Measurements from ENCODE around the gene CEACAM8. TPM values are rescaled to one million over a fixed set of nuclear protein-coding genes. Genes with fewer than 3 reads are reported as not detected.
"Not testable (repeated sequence)": the region's sequence is repeated elsewhere in the genome, so short reads cannot be mapped to it uniquely, and the experiment has no call there.

CEACAM8 gene
- not detected for total RNA-seq

DNA sequence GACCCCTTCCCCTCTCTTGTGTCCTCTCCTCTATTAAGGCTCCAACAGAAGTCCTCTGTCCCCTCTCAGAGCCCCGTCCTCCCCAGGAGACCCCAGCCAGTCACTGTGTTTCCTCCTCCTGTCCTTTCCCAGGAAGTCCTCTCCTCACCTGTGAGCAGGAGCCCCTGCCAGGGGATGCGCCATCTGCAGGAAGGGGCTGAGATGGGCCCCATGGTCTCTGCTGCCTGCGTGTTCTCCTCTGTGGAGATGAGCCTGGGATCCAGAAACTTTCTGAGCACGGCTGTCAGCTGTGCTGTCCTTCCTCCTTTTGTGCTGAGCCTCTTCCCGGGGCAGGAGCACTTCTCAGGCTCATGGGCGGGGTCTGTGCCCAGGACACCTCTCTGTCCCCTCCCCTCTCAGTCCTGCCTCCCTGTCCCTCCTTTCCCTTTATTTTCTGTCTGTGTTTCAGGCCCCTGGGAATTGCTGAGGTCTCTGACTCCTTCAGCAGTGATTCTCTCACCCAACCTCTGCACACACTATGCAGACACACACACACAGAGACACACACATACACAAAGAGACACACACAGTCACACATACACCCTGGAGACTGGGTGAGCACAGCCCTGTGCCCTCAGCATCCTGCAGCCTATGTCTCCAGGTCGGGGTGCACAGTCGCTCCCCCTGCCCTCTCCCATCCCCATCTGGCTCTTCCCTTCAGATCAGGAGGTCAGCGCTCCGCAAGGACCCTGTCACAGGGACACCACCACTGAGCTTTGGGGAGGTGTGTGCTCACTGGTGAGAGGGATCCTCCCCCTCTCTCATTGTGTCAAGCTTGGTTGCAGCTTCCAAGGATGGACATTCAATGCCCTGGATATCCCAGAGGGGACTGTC is at the start of gene CEACAM8:
Gene CEACAM8, minus strand, starts transcription at position 308 of the 873 bp plus-strand sequence. Its CDS starts 96 bp downstream, at position 212.
- no peak for DNase-seq

DNA sequence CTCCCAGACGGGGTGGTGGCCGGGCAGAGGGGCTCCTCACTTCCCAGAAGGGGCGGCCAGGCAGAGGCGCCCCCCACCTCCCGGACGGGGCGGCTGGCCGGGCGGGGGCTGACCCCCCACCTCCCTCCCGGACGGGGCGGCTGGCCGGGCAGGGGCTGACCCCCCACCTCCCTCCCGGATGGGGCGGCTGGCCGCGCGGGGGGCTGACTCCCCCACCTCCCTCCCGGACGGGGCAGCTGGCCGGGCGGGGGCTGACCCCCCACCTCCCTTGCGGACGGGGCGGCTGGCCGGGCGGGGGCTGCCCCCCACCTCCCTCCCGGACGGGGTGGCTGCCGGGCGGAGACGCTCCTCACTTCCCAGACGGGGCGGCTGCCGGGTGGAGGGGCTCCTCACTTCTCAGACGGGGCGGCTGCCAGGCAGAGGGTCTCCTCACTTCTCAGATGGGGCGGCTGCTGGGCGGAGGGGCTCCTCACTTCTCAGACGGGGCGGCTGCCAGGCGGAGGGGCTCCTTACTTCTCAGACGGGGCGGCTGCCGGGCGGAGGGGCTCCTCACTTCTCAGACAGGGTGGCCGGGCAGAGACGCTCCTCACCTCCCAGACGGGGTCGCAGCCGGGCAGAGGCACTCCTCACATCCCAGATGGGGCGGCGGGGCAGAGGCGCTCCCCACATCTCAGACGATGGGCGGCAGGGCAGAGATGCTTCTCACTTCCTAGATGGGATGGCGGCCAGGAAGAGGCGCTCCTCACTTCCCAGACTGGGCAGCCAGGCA is 44.8 kb upstream of the CEACAM8 start:
- DNase-seq, result not testable (repeated sequence)

DNA sequence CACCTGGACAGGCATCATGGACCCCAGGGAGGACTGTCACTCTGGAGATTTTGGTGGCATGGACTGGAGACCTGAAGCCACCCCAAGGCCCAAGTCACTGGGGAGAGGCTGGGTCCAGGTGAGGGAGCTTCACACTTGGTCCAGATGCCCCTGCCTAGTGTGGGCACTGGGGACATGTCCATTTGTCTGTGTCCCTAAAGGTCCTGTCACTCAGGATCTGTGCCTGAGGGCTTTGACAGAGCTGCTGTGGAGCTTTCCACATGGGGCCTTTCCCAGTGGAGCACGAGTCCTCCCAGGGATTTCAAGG is 40.5 kb upstream of the CEACAM8 start:
- DNase-seq, result no peak

DNA sequence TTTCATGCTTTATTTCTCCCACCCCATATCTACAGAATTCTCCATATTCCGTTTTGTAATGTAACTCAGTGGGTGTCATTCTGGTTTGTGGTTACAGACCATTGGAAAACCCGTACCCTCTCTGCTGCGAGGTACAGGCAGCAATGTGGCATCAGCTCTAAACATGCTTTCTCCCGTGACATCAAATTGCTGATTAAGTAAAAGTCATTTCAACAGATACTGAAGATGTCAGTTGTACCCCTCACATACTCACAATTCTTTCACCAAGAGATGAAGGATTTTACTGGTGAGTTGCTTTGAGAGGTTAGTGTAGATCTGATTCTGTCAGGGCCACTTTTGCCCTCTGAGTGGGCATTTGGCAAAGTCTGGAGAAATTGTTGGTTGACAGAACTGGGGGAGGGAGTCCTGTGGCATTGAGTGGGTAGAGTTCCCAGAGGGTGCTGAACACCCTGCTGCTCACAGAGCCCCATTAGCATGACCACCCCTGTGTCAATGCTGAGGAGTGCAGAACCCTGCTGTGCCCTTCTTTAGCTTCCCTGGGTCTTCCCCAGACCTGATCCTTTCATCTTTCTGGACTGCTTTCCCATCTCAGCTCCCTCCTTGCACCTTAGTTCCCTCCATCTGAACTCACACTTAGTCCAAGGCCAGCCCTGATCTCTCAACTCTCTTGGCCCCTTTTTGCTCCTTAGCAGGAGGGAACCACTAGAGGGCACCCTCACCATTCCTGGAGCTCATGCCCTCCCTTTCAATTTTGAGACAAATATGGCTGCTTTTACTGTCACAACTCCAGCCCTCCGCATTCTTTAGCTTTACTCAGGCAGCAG is 39.9 kb upstream of the CEACAM8 start:
- DNase-seq, result peak; percentile 6

DNA sequence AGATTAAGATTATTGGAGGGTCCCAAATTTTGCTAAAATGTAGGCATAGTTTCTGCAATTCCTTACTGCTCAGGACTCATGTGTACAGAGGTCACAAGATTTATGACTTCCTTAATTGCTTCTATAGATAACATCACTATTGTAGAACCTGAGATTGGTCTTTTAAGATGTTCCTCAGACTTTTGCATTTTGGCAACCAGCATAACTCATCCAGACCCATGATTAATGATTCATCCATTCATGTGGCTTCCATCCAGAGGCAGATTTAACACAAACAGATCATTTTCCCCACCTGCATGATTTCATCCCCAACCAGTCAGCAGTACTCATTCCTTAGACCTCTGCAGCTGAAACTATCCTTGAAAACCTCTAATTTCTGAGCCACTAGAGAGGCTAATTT is 34.5 kb upstream of the CEACAM8 start:
- DNase-seq, result no peak

DNA sequence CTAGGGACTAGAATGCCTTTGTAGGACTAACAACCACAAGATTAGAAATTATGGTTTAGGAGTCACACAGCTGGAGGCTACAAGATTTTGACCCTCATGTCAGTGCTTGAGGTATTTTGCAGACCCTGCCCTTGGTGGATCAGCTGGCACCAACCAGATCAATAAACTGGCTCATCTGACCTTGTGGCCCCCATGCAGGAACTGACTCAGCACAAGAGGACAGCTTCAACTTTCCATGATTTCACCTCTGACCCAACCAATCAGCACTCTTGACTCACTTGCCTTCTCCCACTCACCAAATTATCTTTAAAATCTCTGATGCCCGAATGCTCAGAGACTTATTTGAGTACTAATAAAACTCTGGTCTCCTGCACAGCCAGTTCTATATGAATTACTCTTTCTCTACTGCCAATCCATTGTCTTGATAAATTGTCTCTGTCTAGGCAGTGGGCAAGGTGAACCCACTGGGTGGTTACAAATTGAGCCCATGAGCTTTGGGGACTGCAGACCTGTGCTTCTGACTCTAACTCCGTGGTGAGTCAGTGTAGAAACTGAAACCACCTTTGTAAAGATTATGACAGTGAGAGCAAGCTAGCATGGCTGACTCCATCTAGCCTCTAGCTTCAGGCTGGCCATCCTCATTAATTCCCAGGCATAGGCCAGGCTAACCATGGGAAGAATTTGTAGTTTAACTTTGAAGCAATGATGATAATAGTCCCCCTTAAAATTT is 33.9 kb upstream of the CEACAM8 start:
- no peak for DNase-seq

DNA sequence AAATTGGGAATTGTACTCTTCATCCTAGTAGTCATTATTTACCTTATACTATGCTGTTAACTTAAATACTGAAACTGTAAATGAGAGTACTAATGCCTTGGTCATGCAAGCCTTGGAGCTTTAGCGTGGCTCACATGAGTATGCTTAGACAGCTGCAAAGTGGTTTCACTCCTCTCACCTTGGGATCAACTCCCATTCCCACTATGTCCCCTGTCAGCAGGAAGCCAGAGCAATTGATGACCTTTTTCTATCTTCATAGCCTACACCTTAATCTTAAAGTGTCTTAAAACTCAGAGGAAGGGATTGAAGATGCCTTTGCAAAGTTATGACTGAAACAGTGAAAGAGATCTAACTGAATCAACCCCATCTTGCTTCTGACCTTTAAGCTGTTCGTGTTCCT is 33.2 kb upstream of the CEACAM8 start:
- no peak for DNase-seq

DNA sequence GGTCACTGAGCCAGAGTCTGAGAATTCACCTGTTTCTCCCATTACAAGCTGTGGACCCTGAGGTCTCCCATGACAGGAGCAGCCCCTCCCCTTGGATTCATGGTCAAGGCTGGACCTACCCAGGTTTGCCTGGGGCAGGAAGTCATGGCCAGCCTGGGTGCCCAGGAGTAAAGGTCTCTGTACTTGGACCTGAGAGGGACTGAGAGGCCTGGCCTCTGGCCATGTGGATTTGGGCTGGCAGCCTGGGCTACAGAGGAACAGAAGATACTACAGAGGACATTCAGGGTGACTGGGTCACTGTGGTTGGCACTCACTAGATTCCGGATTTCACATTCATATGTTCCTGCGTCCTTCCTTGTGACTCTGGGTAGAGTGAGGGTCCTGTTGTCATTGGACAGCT is 31.5 kb upstream of the CEACAM8 start:
- DNase-seq, result no peak

DNA sequence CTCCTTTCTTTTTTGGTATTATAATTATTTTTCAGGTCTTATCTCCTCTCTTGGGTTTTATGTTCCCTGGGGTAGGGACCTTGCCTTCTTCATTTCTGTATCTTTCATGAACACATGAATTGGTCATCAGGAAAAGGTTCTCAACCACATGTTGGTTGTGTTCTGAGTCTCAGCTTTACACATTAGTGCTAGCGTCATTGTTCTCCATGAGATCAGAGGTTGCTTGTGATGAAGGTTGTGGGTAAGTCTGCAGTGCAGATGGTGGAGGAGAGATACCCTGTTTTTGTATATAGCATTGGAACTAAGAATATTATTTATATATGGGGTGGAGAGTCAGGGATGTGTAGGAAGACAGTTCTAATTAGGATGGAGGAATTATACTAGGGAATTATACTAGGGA is 24.5 kb upstream of the CEACAM8 start:
- DNase-seq, result no peak

DNA sequence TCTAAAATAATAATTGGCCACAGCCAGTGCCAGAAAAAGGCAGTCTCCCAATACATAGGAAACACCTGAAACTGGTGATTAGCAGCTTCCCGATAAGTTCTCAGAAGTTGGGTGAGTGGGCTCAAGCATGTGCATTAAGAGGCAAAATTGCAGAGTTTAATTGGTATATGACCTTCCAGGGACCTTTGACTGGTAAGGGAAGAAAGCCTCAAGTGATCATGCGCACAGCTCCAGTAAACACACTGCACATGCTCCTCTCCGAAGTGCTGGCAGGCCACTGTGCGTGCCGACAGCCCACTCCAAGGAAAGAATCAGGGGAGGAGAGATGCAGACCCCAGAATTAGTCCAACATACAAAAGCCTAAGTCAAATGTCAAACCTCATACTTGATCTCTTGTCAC is 18.9 kb upstream of the CEACAM8 start:
- no peak for DNase-seq

DNA sequence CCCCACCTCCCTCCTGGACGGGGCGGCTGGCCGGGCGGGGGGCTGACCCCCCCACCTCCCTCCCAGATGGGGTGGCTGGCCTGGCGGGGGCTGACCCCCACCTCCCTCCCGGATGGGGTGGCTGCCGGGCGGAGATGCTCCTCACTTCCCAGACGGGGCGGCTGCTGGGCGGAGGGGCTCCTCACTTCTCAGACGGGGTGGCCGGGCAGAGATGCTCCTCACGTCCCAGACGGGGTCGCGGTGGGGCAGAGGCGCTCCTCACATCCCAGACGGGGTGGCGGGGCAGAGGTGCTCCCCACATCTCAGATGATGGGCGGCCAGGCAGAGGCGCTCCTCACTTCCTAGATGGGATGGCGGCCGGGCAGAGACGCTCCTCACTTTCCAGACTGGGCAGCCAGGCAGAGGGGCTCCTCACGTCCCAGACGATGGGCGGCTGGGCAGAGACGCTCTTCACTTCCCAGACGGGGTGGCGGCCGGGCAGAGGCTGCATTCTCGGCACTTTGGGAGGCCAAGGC is 15.7 kb upstream of the CEACAM8 start:
- not testable (repeated sequence) for DNase-seq

DNA sequence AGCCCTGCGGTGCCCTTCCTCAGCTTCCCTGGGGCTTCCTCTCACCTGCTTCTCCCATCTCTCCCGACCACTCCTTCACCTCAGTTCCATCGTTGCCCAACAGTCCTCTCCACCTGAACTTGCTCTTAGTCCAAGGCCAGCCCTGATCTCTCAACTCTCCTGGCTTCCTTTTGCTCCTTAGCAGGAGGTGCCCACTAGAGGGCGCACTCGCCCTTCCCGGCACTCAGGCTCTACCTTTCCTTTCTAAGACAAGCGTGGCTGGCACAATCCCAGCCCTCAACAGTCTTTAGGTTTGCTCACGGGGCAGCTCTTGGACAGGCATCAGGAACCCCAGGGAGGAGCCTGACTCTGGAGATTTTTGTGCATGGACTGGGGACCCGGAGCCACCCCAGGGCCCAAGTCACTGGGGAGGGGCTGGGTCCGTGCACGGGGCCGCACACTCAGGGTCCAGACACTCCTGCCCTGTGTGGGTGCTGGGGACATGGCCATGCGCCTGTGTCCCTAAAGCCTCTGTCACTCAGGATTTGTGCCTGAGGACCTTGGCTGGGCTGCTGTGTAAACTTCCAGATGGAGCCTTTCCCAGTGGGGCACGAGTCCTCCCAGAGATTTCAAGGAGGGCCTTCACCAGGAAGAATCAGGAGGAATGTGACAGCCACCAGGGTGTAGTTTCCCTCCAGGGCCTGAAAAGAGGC is 12.1 kb upstream of the CEACAM8 start:
- DNase-seq, result peak; percentile 22

DNA sequence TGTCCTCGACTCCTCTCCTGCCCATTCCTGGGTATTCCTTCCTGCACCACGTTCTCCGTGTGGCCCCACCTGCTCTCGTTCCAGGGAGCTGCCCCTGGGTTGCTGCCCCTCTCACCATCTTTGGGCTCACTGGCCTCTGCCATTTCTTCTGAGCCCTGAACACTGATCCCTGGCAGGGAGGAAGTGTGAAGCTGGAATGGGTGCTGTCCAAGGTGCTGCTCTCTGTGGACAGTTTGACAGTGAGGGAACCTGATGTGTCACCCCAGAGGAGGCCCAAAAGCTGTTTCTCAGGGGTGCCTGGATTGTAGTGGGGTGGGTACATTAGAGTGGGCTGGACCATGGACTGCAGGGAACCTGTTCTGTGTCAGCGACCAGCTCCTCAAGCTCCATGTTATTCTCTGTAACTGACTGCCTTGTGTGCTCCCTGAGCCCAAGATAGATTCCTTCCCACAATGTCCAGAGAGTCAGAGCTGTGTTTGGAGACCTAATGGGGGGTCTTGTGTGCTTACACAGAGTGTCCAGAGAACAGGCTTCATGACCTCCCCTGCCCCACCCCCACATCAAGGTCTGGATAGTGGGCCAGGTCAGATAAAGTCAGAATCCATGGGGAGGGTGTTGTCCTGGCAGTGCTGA is 7.2 kb upstream of the CEACAM8 start:
- DNase-seq, result peak; percentile 57

DNA sequence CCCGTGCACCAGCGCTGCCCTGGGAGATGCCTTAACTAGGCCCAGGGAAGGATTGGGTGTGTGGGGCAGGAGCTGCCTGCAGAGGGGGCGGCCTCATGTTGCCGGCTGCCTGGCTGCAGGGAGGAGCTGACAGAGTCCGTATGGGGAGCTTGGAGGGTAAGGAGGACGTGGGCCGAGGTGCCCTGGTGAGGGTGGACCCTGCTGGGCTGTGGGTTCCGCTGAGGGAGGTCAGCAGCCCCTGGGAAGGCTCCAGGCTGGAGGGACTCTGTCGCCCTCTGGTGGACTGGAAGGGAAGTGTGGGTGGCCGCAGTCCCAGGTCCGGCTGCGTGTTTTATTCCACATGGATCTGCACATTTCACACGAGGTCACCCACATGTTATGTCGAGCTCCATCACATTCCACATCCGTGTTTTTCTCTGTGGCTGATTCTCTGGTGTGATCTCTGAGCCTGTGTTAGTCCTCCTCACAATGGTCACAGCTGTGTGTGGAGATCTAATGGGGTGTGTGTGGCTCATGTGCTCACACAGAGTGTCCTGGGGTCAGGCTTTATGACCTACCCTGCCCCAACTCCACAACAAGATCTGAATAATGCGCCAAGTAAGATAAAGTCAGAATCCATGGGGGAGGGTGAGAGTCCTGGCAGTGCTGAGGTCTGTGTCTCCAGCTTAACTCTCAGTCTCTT is 1.8 kb upstream of the CEACAM8 start:
- peak; percentile 36 for DNase-seq

DNA sequence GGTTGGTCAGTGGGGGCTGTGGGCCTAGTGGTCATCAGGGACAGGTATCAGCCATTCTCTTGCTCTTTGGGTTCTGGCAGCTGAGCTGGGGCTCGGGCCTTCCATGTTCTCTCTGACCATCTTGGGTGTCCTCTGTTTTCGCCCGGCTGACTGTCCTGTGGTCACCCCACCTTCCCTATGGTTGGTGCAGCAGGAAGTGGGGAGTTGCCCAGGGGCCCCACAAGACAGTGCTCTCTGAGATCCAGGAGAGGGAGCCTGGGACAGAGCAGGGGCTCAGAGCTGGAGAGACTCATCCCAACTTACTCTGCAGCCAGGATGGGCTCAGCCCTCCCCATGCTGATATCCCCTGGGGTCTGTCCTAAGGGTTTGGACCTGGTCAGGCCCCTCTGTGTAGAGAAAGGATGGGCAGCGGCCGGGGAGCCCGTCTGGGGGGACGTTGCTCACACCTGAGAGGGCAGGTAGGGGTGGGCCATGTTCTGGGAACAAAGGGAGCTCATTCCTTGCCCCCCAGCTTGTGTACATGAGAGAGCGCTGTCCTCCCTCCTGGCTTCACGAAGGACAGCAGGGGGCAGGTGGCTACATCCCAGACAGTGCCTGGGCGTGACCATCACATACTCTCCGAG is 937 bp upstream of the CEACAM8 start:
- DNase-seq, result no peak

DNA sequence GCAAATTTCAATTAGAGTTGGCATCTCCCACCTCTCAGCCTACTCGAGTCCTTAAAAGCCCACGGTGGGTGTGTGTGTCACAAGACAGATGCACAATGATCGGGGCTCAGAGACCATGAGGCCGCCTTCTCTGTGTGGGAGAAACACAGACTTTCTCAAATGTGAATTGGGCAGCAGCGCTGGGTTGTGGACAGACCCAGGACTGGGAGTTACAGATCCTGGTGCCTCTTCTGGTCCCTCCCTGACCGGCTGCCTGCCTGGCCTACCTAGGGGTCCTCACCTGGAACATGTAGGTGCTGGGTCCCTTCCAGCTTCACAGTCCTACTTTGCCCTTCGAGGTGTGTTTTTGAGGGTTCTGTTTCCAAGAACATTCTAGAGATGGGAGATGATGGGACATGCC is 4.9 kb downstream of the CEACAM8 start:
- no peak for DNase-seq

DNA sequence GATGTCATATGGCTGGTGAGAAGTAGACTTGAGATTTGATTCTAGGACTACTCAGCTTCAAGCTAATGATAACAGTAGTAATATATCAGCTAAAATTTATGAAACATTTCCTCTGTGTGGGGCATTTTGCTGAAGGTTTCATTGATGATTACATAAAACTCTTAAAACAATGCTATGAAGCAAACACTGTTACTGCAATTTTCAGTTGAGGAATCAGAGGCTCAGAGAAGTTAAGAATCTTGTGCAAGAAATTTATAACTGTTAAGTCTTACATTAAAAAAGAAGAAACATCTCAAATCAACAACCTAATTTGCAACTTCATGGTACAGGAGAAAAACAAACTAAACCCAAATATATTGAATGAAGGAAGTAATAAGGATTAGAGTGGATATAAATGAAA is 10.3 kb downstream of the CEACAM8 start:
- DNase-seq, result no peak

DNA sequence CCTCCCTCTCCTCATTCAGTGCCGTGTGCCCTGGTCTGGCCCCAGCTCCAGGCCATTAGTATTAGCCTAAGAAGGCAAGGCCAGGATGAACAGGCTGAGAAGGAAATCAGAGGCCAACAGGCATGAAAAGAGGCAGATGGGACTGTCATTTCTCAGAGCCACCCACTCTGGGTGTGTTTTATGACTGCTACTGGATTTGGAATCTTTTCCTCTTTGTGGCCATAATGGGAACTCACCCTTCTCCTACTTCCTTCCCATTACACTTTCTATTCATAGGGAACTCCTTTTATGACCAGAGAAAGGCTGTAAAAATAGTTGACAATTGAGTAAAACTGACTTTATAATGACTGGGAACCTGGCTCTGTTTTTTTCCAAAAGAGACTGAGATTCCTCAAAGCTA is 17.7 kb downstream of the CEACAM8 start:
- DNase-seq, result no peak

DNA sequence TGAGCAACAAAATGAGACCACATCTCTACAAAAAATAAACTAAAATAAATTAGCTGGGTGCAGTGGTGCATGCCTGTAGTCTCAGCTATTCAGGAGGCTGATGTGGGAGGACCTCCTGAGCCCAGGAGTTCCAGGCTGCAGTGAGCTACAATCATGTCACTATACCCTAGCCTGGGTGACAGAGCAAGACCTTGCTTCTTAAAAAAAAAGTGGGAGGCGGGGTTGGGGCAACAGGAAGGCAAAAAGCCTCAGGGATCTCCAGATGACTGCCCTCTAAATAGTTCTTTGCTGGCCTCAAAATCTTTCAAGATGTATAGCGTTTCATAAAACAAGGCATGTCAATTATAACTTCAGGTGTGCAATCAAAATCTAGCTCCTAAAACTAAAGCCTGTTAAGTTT is 18.5 kb downstream of the CEACAM8 start:
- no peak for DNase-seq

DNA sequence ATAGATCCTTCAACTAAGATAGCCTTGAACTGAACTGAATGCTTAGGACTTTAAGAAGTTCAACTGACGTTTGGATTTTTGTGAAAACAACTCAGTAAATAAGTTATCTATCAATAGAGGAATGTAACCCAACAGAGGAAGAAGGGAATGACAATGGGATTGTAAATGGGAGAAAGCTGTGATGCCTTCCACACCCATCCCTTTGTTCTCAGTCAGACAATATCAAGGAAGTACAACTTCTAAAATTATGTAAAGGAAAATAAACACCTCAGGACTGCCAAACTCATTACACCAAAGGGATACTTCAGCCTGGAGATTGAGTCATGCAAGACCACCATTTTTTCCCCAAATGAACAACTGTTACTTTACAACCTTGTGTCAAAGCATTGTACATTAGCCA is 21.1 kb downstream of the CEACAM8 start:
- DNase-seq, result no peak

All from tongue (tissue), 2 donors.